NOMO-1 treated with DMSO at 0.1 percent for 48 hours (cell line): ENCODE results near the gene MAN2B2.

Source experiments
- DNase-seq: peaks from one replicate; lab custom pipeline; 2025; ENCODE audit not compliant: unreplicated experiment; lab: John Stamatoyannopoulos, UW

Gene MAN2B2

GRCh38 chr4:6566391-6567190 lies 8.4 kb upstream of the MAN2B2 start:
- DNase-seq: no peak

DNA sequence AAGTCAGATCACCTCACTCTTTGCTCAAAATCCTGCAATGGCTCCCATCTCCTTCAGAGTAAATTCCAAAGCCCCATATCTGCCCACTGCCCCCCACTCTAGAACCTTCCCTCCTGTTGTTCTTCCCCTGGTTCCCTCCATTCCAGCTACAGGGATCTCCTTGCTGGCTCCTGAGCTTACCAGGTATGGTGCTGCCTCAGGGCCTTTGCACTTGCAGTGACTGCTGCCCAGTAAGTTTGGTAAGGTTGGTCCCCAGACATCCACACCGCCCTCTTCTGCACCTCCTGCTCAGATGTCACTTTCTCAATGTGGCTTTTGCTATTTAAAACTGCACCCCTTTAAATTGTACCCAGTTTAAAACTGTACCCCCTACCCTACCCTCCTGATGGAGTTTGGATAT lies 7.8 kb upstream of the MAN2B2 start:
- DNase-seq: no peak

GRCh38 chr4:6568148-6568547 lies 6.8 kb upstream of the MAN2B2 start:
- no peak for DNase-seq

DNA sequence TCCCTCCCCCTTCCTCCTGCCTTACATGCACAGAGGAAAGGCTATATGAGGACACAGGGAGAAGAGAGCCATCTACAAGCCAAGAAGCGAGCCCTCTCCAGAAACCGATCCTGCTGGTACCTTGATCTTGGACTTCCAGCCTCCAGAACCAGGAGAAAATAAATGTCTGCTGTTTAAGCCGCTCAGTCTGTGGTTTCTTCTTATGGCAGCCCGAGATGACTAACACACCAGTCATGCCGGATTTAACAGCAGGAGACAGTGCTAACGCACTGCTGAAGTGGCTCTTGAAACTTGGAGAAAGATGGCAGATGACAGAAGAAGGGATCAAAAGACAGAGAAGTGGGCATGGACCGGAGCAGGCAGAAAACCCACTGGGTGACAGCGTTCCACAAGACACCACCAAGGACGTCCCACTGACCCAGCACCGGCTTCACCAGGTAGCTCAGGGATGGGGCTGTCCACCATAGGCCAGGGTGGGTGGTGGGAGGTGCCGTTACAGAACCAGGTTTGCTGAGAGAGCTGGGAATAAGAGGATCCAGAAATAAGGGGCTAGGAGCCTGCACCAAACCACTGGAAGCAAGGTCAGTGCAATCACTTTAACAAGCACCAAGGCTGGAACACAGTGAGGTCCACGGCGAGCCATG lies 6.2 kb upstream of the MAN2B2 start:
- DNase-seq: no peak

DNA sequence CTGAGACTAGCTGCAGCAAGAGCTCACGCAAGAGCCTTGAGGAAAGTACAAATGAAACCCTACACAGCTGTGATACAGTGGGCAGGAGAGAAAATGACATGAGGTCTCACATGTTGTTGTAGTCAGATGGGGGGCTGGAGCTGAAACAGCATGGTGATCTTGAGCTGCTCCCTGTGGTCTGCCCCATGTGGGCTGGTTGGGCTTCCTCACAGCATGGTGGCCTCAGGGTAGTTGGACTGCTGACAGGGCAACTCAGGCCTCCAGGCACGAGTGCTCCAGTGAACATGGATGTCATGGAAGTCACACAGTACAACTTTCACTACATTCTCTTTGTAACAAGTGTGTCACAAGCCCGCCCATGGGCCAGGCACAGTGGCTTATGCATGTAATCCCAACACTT lies 3.4 kb upstream of the MAN2B2 start:
- DNase-seq: no peak

GRCh38 chr4:6573551-6573950 lies 1.4 kb upstream of the MAN2B2 start:
- DNase-seq: no peak

DNA sequence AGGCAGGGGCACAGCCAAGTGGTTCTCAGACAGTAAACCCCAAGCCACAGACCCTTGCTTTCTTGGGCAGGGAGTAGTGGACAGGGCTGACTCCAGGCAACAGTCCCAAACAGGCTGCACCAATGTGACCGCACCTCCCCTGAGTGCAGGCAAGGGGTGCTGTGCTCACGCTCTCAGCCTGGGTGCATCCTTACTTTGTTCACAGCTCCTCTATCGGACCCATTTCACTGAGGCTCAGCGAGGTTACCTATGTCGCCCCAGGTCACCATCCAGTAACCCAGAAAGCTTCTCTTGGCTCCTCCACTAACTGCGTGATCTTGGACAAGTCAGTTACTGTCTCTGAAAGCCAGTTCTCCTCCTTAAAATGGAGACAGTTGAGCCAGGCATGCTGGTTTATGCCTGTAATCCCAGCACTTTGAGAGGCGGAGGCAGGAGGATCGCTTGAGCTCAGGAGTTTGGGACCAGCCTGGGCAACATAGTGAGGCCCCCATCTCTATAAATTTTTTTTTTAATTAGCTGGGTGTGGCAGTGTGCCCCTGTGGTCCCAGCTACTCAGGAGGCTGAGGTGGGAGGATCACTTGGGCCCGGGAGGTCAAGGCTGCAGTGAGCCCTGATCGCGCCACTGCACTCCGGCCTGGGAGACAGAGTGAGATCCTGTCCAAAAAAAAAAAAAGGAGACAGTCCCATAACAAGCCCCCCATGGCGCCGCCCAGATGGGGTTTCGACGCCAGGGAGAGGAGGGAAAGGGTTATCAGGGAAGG lies 823 bp upstream of the MAN2B2 start:
- no peak for DNase-seq

- no peak for DNase-seq
Measured at GRCh38 chr4:6575503-6576240, 683 bp downstream of the MAN2B2 start.

DNA sequence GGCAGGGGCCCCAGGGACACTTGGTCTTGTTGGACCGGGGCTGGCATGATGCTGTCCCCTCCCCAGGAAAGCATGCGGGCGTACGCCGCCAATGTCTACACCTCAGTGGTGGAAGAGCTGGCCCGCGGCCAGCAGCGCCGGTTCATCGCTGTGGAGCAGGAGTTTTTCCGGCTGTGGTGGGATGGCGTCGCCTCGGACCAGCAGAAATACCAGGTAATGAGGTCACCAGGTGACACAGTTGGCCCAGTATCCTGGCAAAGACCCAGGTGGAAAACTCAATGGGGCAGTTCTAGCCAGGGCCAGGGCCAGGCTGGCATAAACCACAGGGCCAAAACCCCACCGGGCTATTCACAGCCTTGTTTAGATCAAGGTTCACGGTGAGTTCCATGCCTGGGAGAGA lies 1.5 kb downstream of the MAN2B2 start:
- DNase-seq: no peak

DNA sequence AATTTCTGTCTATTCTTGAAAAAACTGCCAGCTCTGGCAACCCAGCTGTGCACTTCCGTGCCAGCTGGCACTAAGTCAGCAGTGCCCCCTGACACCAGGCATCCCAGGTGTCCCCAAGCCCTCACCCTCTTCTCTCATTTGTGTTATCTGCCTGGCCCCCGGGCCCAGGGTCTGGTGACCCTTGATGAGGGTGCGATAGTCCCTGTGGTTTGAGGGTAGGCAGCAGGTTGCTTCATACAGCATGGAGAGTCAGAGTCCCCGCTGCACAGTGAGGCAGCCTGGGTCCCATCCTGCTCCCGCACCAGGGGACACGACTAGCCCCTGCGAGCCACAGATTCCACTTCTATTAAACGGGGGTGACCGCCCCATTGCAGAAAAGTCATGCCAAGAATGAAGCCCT lies 1.9 kb downstream of the MAN2B2 start:
- DNase-seq: no peak

- DNase-seq: no peak
Measured at GRCh38 chr4:6577409-6577808, 2.4 kb downstream of the MAN2B2 start.

DNA sequence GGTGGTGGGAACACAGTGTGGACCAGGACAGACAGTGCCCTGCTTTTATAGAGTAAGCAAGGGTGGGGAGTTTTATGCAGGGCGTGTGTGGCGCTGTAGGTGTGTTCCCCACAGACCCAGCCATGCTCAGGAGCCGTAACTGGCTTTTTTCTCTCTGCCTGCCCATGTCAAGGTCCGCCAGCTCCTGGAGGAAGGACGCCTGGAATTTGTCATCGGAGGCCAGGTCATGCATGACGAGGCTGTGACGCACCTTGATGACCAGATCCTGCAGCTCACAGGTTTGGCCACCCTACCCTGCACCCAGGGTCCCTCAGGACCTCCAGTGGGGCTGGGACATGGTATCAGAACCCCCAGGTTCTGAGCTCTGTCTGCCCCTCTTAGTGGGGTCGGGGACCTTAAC lies 3.2 kb downstream of the MAN2B2 start:
- DNase-seq: no peak

- no peak for DNase-seq
Measured at GRCh38 chr4:6580353-6580752, 5.4 kb downstream of the MAN2B2 start.

- no peak for DNase-seq
Measured at GRCh38 chr4:6581566-6582121, 6.7 kb downstream of the MAN2B2 start.

GRCh38 chr4:6582889-6583490 lies 8.0 kb downstream of the MAN2B2 start:
- DNase-seq: no peak

DNA sequence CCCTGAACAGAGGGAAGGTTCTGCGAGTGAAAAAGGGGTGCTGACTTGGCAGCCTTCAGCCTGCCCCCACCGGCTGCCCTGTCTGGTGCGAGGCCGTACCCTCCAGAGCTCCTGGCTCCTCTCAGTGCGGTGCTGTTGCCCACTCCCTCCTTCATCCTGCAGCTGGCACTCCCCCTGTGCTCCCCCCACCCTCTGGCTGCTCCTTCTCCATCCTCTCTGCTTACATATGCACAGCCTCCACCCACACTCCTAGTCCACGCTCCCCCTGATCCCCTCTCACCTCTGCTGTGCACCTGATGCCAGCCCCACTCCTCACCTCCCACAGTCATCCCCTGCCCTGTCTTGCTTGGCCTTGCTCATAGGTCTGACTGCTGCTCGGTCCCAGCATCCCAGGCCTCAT lies 9.9 kb downstream of the MAN2B2 start:
- DNase-seq: no peak

GRCh38 chr4:6586715-6587325 lies 11.8 kb downstream of the MAN2B2 start:
- DNase-seq: no peak

- no peak for DNase-seq
Measured at GRCh38 chr4:6589444-6589843, 14.5 kb downstream of the MAN2B2 start.

- DNase-seq: no peak
Measured at GRCh38 chr4:6591313-6591712, 16.3 kb downstream of the MAN2B2 start.

DNA sequence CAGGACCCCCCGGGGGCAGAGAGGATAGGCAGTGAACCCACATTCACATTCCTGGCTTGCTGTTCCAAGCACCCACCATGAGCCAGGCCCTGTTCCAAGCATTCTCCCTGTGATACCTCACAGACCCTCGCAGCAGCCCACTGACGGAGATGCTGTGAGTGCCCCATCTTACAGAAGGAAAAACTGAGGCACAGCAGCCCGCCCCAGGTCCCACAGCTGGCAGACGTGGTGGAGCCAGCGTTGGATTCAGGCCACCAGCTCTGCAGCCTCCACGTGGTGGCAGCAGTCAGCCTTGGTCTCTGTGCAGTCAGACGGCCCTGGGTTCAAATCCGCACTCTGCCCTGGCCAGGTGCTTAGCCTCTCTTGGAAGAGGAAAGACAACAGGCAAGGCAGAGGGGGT lies 16.8 kb downstream of the MAN2B2 start:
- no peak for DNase-seq
